HG02885 (cell line): Measurements from ENCODE around the gene GBP6.
"Not testable (repeated sequence)": the region's sequence is repeated elsewhere in the genome, so short reads cannot be mapped to it uniquely, and the experiment has no call there.

Experiments used
- ATAC-seq: cut with Tn5 transposase; IDR thresholded peaks from one replicate; pipeline ENCODE4 v1.9.1; 2021; ENCODE audit warnings: mild to moderate bottlenecking; ENCODE audit not compliant: unreplicated experiment, poor library complexity

GBP6 gene

DNA sequence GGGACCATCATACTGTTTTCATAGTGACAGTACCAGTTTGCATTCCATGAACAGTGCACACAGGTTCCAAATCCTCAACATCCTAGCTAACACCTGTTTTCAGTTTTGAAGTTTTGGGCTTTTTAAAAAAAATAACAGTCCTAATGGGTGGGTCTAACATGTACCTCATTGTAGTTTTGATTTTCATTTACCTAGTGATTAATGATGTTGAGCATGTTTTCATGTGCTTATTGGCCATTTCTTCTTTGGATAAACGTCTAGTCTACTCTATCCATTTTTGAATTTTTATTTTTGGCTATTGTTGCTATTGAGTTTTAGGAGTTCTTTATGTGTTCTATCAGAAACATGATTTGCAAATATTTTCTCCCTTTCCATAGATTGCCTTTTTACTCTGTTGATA, 3.4 kb downstream of the GBP6 start:
- no peak for ATAC-seq

DNA sequence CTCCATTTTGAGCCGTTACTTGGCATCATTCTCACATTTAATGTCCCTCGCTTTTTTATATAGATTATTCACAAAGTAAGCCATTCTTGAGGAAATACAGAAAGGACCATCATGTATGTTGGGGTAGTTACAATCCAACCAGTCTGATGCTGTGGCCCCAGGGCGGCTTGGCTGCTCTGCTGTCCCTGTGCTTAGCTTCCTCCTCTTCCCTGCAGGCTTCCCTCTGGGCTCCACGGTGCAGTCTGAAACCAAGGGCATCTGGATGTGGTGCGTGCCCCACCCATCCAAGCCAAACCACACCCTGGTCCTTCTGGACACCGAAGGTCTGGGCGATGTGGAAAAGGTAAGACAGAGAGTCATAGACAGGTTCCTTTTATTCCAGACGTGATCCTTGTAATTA, 5.5 kb downstream of the GBP6 start:
- no peak for ATAC-seq

GRCh38 chr1:89373810-89374209, 10.0 kb downstream of the GBP6 start:
- ATAC-seq, result not testable (repeated sequence)

- no peak for ATAC-seq
Observed at GRCh38 chr1:89378001-89378400, 14.1 kb downstream of the GBP6 start.

DNA sequence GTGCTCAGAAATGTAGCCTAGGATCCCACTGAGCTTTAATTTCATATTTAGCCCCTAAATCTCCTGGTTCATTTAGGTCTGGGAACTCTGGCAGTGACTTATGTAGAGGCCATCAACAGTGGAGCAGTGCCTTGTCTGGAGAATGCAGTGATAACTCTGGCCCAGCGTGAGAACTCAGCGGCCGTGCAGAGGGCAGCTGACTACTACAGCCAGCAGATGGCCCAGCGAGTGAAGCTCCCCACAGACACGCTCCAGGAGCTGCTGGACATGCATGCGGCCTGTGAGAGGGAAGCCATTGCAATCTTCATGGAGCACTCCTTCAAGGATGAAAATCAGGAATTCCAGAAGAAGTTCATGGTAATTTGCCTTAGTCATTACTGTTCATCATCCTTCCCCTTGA, 17.8 kb downstream of the GBP6 start:
- ATAC-seq, result no peak

DNA sequence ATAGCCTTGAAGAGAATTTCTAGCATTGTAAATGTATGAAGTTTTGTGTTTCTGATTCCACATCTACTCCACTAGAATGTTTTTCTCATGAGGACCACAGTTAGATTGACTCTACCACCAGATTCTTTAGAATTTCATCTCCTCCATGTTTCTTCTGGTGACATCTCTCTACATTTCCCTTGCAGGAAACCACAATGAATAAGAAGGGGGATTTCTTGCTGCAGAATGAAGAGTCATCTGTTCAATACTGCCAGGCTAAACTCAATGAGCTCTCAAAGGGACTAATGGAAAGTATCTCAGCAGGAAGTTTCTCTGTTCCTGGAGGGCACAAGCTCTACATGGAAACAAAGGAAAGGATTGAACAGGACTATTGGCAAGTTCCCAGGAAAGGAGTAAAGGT, 18.6 kb downstream of the GBP6 start:
- ATAC-seq, result no peak

DNA sequence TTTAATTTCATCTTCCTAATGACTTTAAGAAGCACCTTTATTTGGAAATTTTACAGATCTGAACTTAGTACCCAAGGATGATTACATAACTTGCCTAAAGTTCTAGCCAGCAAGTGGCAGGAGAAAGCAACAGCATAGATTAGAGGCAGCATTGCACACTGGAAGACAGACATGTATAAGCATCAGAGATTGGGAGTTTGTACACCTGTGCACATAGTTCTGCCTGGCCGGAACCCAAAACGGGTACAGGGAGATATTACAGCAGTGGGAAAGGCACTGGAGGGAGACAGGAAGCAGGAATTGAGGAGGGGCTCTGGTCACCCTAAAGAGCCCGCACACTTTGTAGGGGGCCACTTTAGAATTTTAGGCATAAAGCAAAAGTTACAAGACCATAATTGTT, 19.3 kb downstream of the GBP6 start:
- no peak for ATAC-seq

DNA sequence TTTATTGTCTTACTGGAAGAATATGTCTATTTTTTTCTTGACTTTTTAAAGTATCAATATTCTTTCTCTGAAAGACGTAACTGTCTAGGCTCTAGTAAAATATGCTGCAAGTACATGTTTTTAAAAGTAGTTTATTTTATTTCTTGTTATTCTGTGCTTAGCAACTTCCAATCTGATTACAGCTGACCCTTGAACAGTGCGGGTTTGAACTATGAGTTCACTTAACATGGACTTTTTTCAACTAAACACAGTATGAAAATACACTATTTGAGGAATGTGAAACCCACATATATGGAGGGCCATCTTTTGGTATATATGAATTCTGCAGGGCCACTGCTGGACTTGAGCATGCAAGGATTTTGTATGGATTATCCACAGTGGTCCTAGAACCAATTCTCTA, 26.8 kb downstream of the GBP6 start:
- ATAC-seq, result no peak

DNA sequence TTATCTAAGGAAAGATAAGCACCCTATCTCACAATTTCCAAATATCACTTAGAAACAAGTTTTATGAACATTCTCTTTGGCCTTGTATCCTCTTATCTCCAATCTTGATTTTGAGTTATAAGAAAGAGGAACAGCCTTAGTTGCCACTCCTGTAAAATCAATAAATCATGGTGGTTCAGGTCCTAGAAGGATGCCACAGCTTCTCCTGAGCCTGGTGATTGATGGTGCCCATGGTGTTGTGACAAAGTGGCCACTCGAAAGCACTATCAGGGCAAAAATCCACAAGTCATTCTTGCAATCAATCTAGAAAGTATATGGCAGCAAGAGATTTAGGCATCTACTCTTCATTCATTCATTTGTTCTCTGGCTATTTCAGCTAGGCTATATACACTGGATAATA, 27.8 kb downstream of the GBP6 start:
- ATAC-seq, result no peak

- no peak for ATAC-seq
Observed at GRCh38 chr1:89394851-89395250, 31.0 kb downstream of the GBP6 start.

- no peak for ATAC-seq
Observed at GRCh38 chr1:89396902-89397301, 33.0 kb downstream of the GBP6 start.

DNA sequence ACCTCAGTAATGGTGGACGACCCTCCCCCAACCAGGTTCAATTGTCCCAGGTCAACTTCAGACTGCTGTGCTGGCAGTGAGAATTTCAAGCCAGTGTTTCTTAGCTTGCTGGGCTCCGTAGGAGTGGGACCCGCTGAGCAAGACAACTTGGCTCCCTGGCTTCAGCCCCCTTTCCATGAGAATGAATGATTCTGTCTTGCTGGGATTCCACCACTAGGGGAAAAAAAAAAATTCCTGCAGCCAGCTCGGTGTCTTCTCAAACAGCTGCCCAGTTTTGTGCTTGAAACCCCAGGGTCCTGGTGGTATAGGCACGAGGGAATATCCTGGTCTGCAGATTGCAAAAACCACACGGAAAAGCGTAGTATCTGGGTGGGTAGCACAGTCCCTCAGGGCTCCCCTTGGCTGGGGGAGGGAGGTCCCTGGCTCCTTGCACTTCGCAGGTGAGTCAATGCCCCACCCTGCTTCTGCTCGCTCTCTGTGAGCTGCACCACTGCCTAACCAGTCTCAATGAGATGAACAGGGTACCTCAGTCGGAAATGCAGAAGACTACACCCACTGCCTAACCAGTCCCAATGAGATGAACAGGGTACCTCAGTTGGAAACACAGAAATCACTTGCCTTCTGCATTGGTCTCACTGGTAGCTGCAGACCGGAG, 41.5 kb downstream of the GBP6 start:
- ATAC-seq, result no peak

DNA sequence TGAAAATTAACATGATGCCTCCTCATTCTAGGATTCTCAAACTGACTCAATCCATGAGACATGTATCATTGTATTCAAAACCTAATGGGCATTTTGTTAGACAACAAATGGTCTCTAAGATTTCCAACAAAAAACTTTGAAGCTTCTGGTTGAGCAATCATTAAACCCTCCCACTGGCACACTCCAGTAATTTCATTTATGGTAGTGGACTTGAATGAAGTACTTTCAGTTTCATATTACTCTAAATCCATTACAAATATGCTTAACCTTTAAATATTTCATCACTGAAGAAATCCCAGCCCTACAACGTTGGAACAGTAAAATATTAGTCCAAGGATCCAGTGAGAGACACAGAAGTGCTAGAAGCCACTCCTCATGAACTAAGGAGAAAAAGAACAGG, 43.5 kb downstream of the GBP6 start:
- ATAC-seq, result no peak

GRCh38 chr1:89407768-89408167, 43.9 kb downstream of the GBP6 start:
- ATAC-seq, result not testable (repeated sequence)

DNA sequence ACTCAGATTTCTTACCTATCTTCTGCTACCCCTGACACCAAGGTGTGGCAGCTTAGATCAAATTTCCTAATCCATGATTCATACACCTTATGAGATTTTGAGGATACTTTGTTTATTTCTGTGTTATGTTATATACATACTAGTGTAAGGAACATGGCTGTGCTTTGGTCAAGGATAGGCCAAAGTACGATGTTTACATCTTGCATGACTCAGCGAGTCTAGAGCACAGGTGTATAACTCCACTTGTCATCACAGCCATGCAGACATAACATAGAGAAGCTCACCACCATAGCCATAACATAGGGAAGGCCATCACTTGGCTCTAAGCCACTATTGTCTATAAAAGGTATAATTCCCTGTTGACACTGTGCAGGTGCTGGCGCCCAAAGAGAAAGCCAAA, 61.2 kb downstream of the GBP6 start:
- ATAC-seq, result no peak

DNA sequence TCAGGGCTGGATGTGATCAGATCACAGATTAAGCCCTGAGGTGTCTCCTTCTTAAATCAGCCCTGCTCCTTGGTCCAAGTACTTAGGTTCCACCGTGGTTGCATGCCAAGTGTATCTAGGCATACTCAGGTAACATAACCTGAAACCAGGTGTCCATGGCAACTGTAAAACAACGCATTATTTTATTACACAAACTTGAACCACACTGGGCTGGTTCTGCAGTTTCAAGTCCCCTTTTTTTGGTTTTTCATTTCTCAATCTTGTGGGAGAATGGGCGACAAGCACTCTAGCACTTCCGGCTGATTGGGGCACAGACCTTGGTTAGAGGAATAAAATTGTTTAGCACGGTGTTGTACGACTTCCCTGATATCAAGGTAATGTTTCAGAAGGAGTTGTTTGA, 65.2 kb downstream of the GBP6 start:
- ATAC-seq, result no peak

GRCh38 chr1:89429681-89430080, 65.8 kb downstream of the GBP6 start:
- ATAC-seq, result not testable (repeated sequence)

- no peak for ATAC-seq
Observed at GRCh38 chr1:89433421-89433820, 69.6 kb downstream of the GBP6 start.

- ATAC-seq, result not testable (repeated sequence)
Observed at GRCh38 chr1:89434058-89434780, 70.4 kb downstream of the GBP6 start.
